NCI-H1092 (cell line): ENCODE results near the gene KRT2.
A peak's percentile ranks its signal among the peaks of the same experiment; 100 is the strongest.

Experiments used
- DNase-seq: peaks from one replicate; lab custom pipeline; 2025; lab: John Stamatoyannopoulos, UW

The KRT2 gene

DNA sequence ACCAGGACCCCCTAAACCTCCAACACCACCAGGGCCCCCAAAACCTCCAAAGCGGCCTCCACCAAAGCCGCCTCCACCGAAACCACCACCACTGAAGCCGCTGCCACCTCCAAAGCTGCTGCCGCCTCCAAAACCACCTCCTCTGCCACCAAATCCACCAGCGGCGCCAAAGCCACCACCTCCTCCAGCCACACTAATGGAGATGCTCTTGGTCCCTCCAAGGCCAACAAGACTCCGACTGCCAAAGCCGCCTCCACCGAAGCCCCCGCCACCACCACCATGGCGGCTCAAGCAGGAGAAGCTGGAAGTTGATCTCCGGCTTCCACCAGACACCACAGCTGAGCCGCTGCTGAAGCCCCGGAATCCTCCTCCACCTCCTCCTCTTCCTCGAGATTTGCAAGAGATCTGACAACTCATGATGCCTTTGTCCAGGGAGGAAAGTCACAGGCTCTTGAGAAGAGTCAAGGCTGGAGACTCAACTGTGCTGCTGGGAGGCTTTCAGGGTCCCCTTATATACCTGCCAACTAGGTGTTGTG, at the start of gene KRT2:
Gene KRT2 (minus strand): TSS at position 486 of the 536 bp plus-strand sequence. CDS start 69 bp downstream, at position 417.
- no peak for DNase-seq

DNA sequence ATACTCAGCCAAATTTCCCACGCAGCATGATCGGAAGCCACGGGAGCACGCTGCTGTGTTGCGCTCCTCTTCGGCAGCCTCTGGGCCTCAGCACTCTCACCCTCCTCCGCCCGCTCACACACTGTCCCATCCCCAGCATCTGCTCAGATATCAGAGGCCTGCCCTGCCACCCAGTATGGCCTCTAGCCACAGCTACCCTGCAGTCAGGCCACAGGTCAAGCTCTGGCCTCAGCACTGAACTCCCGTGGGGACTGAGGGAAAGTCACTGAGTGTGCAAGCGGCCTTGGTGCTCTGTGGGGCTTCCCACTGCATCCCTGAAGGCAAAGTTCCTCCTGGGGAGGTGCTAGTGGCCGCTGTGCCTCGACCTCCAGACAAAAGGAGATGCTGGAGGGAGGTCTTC, 49.3 kb upstream of the KRT2 start:
- no peak for DNase-seq

DNA sequence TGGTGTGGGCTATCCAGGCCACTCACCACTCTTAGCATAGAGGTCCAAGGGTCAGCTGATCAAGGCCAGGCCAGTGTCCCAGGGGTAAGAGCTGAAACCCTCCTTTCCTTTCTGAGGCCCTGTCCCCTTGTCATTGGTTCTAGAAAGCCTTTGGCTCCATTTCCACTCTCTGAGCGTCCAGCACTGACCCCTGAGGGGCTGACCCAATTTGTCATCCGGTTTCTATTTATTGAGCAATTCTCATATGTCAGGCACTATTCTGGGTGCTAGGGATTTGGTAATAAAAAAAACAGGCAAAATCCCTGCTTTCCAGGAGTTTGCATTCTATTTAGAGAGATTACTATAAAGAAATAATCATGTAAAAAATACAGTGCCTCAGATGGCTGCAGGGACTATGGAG, 47.9 kb upstream of the KRT2 start:
- no peak for DNase-seq

DNA sequence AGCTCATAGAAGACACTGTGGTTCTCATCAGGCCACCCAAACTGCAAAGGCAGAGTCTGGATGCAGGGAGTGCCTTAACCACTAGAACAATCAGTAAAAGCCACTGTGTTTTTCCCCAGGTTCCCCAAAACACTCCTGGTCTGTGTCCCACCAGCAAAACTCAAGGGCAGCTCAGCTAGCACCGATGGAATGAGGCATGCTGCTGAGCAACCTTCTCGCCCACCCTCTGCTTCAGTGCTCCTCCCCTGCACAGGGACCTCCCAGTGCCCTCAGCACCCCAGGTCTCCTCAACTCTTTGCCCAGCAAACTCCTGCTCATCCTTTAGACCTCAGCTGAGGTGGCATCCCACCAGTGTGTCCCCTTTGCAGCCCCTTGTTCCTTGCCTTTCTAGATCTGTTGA, 47.4 kb upstream of the KRT2 start:
- no peak for DNase-seq

DNA sequence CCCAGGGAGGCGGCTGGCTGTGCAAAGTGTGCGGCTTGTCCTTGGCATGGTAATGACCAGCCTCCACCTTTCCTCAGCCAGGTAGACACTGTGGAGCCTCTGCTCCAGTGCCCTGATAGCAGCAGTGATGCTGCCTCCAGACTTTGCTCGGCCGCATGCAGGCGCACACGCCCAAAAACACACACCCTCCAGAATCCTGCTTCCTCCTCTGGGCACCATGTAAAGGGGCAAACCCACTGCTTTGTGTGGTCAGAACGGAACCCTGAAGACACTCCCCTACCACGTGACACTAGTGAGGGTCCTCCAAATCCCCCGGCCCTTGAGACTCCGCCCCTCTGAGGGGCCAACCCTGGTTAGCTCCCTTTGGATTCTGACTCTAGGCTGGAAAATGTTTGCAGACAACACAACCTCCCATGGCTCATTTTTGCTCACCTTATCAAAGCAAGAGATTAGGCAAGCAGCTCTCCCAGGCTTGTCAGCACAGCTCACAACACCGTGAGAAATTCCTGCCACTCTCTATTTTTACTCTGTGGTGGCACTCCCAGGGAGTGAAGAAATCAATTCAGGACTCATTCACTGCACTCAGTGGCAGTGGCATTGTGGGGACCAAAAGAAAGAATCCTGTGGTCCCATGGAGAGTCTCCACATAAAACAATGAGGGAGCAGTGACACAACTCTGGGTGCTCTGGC, 46.8 kb upstream of the KRT2 start:
- DNase-seq: no peak

DNA sequence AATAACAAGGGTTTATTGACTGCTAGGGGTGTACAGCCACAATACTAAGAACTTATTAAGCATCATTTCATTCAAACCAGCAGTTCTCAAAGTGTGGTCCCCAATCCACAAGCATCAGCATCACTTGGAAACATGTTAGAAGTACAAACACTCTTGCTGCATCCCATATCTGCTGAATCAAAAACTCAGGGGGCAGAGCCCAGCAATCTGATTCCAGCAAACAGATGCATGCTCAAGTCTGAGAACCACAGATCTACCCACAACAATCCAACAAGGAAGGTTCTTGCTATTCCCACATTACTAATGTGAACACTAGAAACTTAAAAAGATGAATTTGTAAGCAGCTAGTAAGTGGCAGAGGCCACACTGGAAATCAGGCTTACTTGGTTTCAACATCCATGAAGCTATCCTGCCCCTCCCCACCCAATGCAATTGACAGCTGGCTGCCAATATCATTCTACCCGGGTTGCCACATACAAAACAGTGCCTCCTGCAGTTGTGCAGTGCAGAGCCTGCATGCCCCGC, 45.1 kb upstream of the KRT2 start:
- DNase-seq: no peak

DNA sequence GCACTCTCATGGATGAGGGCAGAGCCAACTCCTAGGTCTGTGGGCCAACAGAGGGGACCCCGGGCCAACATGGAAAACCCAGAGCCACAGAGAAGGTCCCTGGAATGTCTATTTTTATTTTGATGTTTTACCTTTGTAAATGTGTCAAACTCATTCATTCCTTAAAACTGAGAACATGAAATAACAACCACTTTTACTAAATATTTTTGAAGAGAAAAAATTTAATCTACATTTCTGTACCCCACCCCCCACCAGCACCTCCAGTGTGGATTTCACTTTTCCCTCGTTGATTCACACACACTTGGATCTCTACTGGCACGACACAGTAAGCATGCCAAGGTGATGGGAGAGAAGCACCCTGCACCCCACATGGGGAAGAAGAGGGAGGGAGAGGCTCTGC, 44.6 kb upstream of the KRT2 start:
- DNase-seq: no peak

DNA sequence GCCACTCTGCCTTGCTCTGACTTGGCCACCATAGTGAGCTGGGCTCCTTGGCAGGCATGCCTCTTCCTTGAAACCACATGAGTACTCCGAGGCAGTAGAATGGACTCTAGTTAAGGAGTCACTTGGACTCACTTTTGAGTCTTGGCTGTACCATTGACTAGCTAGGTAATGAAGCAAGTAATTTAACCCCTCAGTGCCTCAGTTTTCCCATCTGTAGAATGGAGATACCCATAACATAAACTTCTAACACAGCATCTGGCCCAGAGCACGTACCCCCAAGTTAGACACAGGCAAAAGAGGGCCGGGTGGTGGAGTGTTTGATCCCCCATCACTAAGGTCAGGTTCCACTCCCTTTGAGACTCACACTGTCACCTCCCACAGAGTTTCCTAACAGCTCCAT, 43.0 kb upstream of the KRT2 start:
- no peak for DNase-seq

DNA sequence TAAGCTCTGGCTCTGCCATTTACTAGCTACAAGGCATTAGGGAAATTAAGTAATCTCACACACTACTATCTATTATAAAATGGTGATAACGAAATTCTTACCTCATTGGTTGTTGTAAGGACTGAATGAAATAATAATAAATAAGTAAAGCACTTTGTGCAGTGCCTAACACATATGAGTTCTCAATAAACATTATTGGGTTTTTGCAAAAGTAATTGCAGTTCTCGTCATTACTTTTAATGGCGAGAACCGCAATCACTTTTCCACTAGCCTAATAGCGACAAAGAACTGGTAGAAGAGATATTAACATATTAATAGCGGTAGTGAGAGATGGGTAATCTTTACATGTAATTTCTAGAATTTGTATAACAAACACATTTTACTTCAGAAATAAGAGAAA, 42.1 kb upstream of the KRT2 start:
- no peak for DNase-seq

DNA sequence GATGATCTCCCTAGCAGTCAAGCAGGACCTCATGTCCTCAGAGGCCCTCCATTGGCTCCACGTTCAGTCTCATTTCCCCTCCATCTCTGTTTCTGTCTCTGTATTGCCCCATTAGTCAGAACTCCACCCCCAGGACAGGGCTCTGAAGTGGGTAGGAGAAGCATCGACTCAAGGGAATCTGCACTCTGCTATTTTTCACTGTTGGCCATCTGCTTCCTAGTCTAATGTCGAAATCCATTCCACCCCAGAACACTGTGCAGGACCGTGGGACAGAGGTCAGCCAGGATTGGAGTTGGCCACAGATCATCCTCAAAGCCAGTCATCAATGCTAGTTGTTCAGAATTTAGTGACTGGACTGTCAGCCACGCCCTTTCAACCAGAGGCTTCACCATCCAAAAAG, 41.2 kb upstream of the KRT2 start:
- DNase-seq: no peak

DNA sequence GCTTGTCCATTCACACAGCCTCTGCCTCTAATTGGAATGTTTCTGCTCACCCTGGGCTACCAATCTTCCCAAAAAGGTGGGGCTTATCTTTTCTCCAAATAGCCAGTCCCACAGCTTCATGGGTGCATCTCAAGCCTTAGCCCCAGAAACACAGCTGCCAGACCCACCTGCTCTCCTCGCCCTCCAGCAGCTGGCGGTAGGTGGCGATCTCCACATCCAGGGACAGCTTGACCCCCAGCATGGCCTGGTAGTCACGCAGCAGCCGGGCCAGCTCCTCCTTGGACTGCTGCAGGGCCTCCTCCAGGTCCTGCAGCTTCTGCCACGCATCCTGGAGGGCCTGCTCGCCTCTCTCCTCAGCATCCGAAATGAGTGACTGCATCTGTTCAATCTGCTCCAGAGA, 40.2 kb upstream of the KRT2 start:
- DNase-seq: no peak

DNA sequence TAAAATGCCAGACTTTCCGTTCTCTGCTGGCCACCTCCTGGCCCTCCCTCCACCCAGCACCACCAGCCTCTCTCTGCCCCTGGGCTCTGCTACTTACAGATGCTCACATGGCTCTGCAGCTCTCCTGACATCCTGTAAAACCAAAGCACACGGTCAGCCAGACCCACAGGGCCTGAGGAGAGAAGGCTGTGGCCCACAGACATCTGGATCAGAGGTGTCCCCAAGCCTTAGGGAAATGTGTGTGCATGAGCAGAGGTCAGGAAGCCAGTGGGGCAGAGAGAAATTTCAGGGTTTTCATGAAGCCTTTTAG, 39.8 kb upstream of the KRT2 start:
- DNase-seq: no peak

DNA sequence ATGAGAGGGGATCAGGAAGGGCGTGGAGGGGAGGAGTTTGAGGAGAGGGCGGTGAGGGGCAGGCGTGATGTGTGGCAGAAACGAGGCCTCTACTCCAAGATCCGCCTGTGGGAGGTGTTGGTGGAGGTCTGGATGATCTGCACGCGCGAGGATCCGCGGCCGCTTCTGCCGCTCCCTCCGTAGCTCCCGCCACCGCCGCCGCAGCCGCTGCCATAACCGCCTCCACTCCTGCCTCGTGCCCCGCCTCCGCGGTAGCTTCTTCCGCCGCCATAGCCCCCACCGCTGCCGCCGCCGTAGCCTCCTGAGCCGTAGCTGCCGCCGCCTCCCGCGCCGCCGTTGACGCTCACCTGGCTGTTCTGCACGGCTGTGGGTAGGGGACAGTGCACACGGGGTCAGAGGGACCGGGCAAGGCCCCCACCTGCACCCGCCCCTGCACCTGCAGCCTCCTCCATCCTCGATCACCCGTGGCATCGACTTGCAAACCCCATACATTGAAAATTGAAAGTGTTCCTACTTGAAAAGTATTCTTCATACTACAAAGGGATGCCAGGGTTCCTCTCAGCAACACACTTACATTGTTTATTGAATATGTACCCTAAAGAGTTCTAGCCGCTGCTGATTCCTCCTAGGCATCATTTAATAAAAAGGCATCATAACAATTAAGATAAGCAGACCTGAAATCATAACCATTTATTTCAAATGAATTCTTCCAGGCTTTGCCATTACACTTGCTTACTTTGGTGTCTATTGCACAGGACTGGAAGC, 39.2 kb upstream of the KRT2 start:
- peak; percentile 3 for DNase-seq

DNA sequence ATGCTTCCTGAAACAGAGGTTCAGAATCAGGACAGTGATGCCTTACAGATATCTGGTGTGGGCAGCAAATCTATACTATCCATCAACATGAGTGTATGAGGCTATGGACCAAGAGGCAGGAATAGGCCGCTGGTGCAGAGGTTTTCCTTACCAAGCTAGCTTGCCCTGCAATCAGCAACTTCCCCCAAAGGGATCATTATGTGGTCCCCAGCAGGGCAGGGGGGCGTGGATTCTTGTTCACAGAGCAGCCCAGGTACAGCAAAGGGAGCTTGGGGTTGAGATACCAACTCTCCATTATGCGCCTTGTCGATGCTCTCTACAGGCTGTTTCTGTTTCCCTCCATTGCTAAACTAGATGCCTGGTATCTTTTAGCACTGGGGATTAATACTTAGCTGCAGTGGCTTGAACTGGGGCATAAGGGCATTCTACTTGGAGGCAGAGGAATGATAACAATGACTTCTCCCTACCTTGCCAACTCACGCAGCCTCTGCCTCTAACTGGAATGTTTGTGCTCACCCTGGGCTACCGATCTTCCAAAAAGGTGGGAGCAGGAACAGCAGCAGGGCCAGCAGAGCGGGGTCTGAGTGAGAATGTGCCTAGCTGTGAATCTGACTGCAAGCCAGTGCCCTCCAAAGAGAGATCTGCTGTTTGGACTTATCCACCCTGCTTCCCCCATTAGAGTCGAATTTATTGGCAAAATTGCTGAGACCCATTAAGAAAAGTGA, 38.5 kb upstream of the KRT2 start:
- DNase-seq: no peak

DNA sequence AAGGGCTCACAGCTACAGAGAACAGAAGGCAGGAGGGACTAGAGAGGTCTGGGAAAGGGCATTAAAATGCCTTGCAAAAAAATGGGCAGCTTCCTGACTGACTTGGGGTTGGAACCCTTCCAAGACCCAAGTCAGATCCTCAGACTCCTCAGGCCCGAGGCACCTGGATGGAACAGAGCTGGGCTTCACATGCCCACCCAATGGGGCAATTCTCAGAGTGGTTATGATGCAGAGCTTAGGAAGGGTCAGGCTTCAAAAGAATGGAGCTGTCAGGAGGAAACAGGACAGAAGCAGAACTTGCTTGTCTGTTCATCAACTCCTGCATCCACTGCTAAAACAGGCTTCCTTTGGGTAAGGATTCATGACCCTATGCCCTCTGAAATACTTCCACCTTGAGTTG, 37.9 kb upstream of the KRT2 start:
- DNase-seq: no peak

DNA sequence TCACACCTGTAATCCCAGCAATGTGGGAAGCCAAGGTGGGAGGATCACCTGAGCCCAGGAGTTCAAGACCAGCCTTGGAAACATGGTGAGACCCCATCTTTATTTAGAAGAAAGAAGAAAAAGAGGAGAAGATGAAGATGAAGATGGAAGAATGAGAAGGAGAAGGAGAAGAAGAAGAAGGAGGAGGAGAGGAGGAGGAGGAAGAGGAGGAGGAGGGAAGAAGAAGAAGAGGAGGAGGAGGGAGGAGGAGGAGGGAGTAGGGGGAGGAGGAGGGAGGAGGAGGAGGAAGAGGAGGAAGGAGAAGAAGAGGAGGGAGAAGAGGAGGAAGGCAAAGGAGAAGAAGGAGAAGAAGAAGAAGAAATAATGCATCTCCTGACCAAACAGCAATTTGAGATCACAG, 37.2 kb upstream of the KRT2 start:
- no peak for DNase-seq

DNA sequence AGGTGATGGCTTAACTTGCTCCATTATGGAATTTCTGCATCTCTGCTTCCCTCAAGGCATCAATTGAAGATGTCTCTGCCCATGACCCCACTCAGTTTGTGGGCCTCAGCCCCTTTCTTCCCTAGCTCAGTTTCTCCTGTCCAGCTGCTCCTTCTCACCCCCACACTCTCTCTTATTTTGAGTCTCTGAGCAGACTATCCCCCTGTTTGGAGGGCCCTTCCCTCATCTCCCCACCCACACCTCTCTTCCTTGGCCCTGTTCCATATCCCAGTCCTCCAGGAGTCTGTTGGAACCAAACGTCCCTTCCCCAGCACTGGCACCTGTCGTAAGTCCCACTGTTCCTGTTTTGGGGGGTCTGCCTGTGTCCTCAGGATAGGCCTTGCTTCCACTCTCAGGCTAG, 36.5 kb upstream of the KRT2 start:
- no peak for DNase-seq

DNA sequence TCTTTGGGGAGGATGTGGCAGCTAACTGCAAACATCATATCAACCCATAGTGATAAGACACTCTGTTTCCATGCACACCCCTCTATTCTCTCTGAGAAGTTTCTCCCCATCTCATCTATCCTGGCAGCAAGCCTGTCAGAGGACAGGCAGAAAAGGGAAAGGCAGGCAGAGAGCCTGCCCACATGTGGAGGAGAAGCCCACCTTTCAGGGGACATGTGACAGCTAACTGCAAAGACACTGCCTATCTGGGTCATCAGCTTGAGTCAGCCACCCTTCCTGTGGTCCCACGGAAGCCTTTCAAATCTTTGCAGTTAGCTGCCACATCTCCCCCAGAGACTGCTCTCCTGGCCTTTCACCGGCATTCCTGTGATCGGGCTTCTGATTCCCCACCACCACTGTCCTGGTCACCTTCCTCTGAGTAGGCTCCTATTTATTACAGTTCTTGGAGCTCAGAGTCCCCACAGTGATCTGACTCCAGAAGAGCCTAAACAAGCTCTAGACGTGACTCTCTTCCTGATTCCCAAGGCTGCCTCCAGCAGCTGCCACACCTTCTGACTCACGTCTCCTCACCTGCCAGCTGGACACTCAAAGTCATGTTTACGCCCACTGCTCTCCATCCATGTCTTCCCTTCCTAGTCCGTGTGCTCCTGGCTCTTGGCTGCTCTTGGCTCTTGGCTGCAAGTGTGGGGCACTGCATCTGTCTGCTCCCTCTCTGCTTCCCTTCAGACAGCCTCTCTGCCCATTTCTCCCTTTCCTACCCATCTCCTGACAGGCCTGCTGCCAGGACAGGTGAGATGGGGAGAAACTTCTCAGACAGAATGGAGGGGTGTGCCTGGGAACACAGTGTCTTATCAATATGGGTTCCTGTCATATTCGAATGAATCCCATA, 35.7 kb upstream of the KRT2 start:
- no peak for DNase-seq

DNA sequence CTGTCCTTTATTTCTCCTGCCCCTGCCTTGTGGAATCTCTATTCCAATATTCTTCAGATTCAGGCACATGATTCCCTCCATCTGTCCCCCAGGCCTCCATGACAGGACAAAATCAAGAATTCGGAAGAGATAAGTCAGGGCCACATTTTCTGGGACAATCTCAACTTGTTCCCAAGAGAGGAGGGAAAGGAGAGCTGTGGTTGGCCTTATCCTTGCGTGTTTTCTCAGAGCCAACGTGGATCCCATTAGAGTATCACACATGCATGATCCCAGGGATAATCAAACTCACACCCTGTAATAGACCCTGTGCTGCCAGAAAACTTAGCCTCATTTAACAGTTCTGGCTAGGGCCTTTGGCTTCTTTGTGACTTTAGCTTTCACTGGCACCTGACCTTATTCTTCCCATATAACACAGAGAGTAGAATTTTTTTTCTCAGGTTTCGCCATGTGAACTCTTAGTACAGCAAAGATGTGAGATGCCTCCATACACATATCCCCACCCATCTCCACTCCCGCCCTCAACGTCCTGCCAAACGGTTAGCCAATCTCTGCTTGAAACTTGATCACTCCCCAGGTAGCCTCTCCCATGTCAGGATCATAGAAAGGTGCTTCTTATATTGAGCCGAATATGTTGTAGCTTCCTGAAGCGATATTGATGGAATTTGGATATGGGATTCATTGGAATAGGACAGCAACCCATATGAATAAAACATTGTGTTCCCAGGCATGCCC, 34.9 kb upstream of the KRT2 start:
- DNase-seq: no peak

DNA sequence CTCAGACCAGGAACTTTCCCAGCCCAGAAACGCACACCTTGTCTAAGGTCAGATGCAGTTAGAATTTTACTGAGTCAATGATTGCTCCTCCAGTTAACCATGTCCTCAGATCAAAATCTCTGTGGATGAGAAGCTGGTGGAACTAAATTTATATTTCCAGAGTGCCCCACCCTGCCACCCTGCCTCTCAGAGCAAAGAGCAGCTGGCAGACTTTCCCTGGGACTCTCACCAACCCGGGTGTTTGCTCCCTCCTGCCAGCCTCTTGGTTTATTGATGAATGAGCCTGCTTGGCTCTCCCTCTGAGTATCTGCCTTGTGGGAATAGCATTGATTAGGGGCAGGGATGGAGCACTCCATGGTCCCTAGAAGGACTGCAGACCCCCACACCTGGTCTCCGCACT, 34.1 kb upstream of the KRT2 start:
- DNase-seq: no peak

DNA sequence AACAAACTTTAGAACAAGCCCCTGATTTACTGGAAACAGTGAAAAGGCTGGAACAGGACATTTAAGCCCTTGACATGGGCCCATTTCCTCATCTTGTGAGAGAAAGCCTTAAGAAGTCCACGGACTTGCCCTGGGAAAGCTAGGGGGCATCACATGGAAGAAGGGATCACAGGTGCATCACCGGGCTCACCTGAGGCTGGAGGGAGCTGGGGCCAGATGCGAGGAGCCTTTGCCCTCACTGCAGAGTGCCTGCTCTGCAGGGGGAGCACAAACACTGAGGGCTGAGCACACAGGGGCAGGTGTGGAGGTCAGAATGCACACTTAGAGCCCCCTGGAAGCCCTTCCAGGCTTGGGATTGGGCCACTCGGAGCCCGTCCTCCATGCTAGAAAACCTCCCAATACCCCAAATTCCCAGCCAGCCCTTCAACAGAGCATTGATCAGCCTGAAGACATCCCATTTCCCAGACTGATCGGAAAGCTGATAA, 33.4 kb upstream of the KRT2 start:
- DNase-seq: no peak
